GM12892 (cell line): ENCODE results near the gene EPHB3.

Source experiments
- POLR2A ChIP-seq: IDR thresholded peaks from 2 replicates; pipeline ENCODE4 v1.6.1; 2011; ENCODE audit warnings: low read depth, low read length, control low read depth
- POLR2AphosphoS5 ChIP-seq: IDR thresholded peaks from 2 replicates; pipeline ENCODE4 v1.6.1; 2011; ENCODE audit warnings: low read depth, low read length, control low read depth
- TAF1 ChIP-seq: IDR thresholded peaks from 2 replicates; pipeline ENCODE4 v1.6.1; 2011; ENCODE audit warnings: low read depth, mild to moderate bottlenecking, control low read depth, low read length, borderline replicate concordance

- TF ChIP-seq POLR2A: no peak
- no peak for TF ChIP-seq POLR2AphosphoS5
- no peak for TF ChIP-seq TAF1
These were observed 10.5 kb upstream of the EPHB3 start for GRCh38 chr3:184551103-184551502.
